B cell (primary cell): Measurements from ENCODE around the gene HHIPL1. TPM values are rescaled to one million over a fixed set of nuclear protein-coding genes. Genes with fewer than 3 reads are reported as not detected.

Experiments used
- ATAC-seq: fragments of 200-7000 bp; cut with Tn5 transposase; one replicate; pipeline ENCODE4 v1.10.0; 2021; ENCODE audit warnings: low read depth, mild to moderate bottlenecking, moderate number of reproducible peaks, moderate library complexity
- CTCF ChIA-PET: fragments of 350-600 bp; sonication (Branson Sonifier 250); formaldehyde crosslinking; loops from one replicate; lab custom pipeline; 2021; ENCODE audit warnings: antibody characterized with exemption, inconsistent platforms; lab: Charles Lee
- POLR2A ChIA-PET: fragments of 350-600 bp; sonication (Branson Sonifier 250); formaldehyde crosslinking; loops from one replicate; lab custom pipeline; 2021; ENCODE audit warnings: antibody characterized with exemption; lab: Charles Lee
- DNase-seq: peaks from one replicate; pipeline ENCODE4 v3.0.0; 2013
- H2AFZ ChIP-seq: 2 replicates; pipeline ENCODE4 v1.6.1; 2012; ENCODE audit warnings: mild to moderate bottlenecking, low read depth, low read length; ENCODE audit not compliant: insufficient read depth, poor library complexity, severe bottlenecking
- H3K27ac ChIP-seq, 2 donors: 1 replicate in 1 of 2; 2 replicates in 1 of 2; pipeline ENCODE4 v1.5.1; 2012 to 2013; ENCODE audit warnings: low read length in 2 of 2, mild to moderate bottlenecking in 2 of 2, moderate library complexity in 1 of 2
- H3K27me3 ChIP-seq, 4 experiments: fragments of 200-600 bp in 1 of 4; sonication (generic) in 1 of 4; replicated peaks in 1 of 4; 1 replicate in 2 of 4; 2 replicates in 2 of 4; pipeline versions ENCODE4 v1.6.1 to v1.7.0; 2013 to 2016; ENCODE audit warnings: low read length in 3 of 4, mild to moderate bottlenecking in 2 of 4, mixed read lengths in 1 of 4, moderate library complexity in 1 of 4; ENCODE audit not compliant: insufficient read depth in 4 of 4, control insufficient read depth in 3 of 4; ENCODE audit errors: control extremely low read depth in 1 of 4
- H3K36me3 ChIP-seq, 2 experiments: replicated peaks in 1 of 2; 1 replicate in 1 of 2; 2 replicates in 1 of 2; pipeline versions ENCODE4 v1.6.1 to v1.7.1; 2013; ENCODE audit warnings: low read length in 1 of 2; ENCODE audit not compliant: insufficient read depth in 2 of 2, control insufficient read depth in 1 of 2; ENCODE audit errors: control extremely low read depth in 1 of 2, extremely low read depth in 1 of 2
- H3K4me1 ChIP-seq, 2 donors: fragments of 200-600 bp in 1 of 2; sonication (generic) in 1 of 2; 1 replicate in 1 of 2; 2 replicates in 1 of 2; pipeline versions ENCODE4 v1.5.1 to v1.6.1; 2013 to 2017; ENCODE audit warnings: low read length in 2 of 2; ENCODE audit not compliant: control insufficient read depth in 2 of 2, insufficient read depth in 2 of 2
- H3K4me2 ChIP-seq: replicated peaks from 2 replicates; pipeline ENCODE3; 2012; ENCODE audit warnings: mild to moderate bottlenecking, low read depth, low read length; ENCODE audit not compliant: poor library complexity, severe bottlenecking
- H3K4me3 ChIP-seq, 5 experiments: fragments of 200-600 bp in 1 of 5; sonication (generic) in 1 of 5; 1 replicate in 3 of 5; 2 replicates in 2 of 5; pipeline versions ENCODE4 v1.5.1 to v1.7.0; 2011 to 2016; ENCODE audit warnings: low read length in 4 of 5, mild to moderate bottlenecking in 4 of 5, low read depth in 2 of 5, control low read depth in 1 of 5, moderate library complexity in 1 of 5; ENCODE audit not compliant: insufficient read depth in 1 of 5; ENCODE audit errors: control extremely low read depth in 1 of 5, extremely low read depth in 1 of 5
- H3K79me2 ChIP-seq: fragments of 200-600 bp; sonication (generic); one replicate; pipeline ENCODE4 v1.6.0; 2016; ENCODE audit warnings: low read length; ENCODE audit not compliant: control insufficient read depth, insufficient read depth
- H3K9ac ChIP-seq: fragments of 200-600 bp; sonication (generic); 2 replicates; pipeline ENCODE4 v1.6.1; 2017; ENCODE audit warnings: mild to moderate bottlenecking, low read length, moderate library complexity
- H3K9me3 ChIP-seq, 3 donors: one replicate each; pipeline versions ENCODE4 v1.6.1 to v1.7.1; 2013; ENCODE audit warnings: low read length in 2 of 3; ENCODE audit not compliant: control insufficient read depth in 2 of 3, insufficient read depth in 1 of 3; ENCODE audit errors: control extremely low read depth in 1 of 3
- H4K20me1 ChIP-seq: 2 replicates; pipeline ENCODE4 v1.6.0; 2012; ENCODE audit warnings: mild to moderate bottlenecking, low read length; ENCODE audit not compliant: insufficient read depth, control insufficient read depth, poor library complexity, severe bottlenecking
- H3K27ac Mint-ChIP-seq: one replicate; pipeline ENCODE4 v1.8.0; 2021; ENCODE audit warnings: mixed read lengths
- H3K27me3 Mint-ChIP-seq: one replicate; pipeline ENCODE4 v1.8.0; 2021; ENCODE audit warnings: mixed read lengths
- H3K4me1 Mint-ChIP-seq: one replicate; pipeline ENCODE4 v1.8.0; 2021; ENCODE audit warnings: mixed read lengths
- H3K4me3 Mint-ChIP-seq: one replicate; pipeline ENCODE4 v1.8.0; 2021; ENCODE audit warnings: mixed read lengths
- H3K9me3 Mint-ChIP-seq: one replicate; pipeline ENCODE4 v1.8.0; 2022; ENCODE audit warnings: mixed read lengths; ENCODE audit not compliant: insufficient read depth
- EZH2 ChIP-seq: IDR thresholded peaks from 2 replicates; pipeline ENCODE4 v1.6.1; 2012; ENCODE audit warnings: borderline replicate concordance, low read depth, mild to moderate bottlenecking, moderate library complexity, low read length; ENCODE audit not compliant: insufficient read depth, poor library complexity, severe bottlenecking
- WGBS: methylation state at CpG from one replicate; pipeline ENCODE4 v1.1.5; 2013; ENCODE audit warnings: missing lambda C conversion rate; ENCODE audit not compliant: insufficient coverage; 5-methylcytosine and 5-hydroxymethylcytosine counted together
- intact Hi-C: fragments of 100-400 bp; cut with micrococcal nuclease; formaldehyde crosslinking; loops from one replicate; pipeline ENCODE4 v1.10.0; 2022
- polyA plus RNA-seq: library from polyadenylated mRNA; depleted of rRNA; stranded (reverse); fragments of >200 nt; gene quantifications from 2 replicates; pipeline ENCODE4 v1.2.3, GENCODE V29; 2012
- total RNA-seq, 2 donors: library from RNA; stranded (reverse); fragments of 120-200 nt in 1 of 2; gene quantifications; 1 replicate in 1 of 2; 2 replicates in 1 of 2; pipeline versions ENCODE4 v1.2.3 to v1.2.4, GENCODE V29; 2013 to 2022
- TF ChIP-seq, protein P1 (sequence below): fragments of 200-600 bp; IDR thresholded peaks from one replicate; pipeline ENCODE4 v1.8.0; 2022; ENCODE audit warnings: antibody characterized with exemption, mild to moderate bottlenecking

HHIPL1 gene
- total and polyA plus RNA-seq, 2 donors (not counting 1 experiment from before 2014, with no cell fraction given): not detected

DNA sequence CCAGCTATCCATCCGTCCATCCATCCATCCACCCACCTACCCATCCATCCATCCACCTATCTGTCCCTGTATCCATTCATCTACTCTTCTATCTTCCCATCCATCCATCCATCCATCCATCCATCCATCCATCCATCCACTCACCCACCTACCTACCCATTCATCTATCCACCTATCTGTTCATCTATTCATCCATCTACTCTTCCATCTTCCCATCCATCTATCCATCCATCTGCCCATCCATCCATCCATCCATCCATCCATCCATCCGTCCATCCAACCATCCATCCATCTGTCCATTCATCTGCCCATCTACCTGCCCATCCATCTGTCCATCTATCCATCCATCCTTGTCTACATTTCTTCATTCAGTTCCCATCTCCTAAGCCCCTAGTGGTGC lies 17.8 kb upstream of the HHIPL1 start:
- no peak overlapping the region for H3K9ac ChIP-seq
- WGBS: 59% methylated on average over 2 of the region's 2 CpGs
- H3K9me3 Mint-ChIP-seq: no peaks in the 10 kb centered on the region
- H3K9me3 ChIP-seq: no peaks in the 10 kb centered on the region
- no peaks in the 10 kb centered on the region for H3K79me2 ChIP-seq
- H3K27ac ChIP-seq: no peak overlapping the region
- H3K4me1 ChIP-seq: peaks cover 0 to 4% of the 10 kb centered on the region in 2 donors
- H3K4me3 Mint-ChIP-seq: no peak overlapping the region
- no peak overlapping the region for H2AFZ ChIP-seq
- POLR2A ChIA-PET: no interaction called here
- TF ChIP-seq, protein P1, sequence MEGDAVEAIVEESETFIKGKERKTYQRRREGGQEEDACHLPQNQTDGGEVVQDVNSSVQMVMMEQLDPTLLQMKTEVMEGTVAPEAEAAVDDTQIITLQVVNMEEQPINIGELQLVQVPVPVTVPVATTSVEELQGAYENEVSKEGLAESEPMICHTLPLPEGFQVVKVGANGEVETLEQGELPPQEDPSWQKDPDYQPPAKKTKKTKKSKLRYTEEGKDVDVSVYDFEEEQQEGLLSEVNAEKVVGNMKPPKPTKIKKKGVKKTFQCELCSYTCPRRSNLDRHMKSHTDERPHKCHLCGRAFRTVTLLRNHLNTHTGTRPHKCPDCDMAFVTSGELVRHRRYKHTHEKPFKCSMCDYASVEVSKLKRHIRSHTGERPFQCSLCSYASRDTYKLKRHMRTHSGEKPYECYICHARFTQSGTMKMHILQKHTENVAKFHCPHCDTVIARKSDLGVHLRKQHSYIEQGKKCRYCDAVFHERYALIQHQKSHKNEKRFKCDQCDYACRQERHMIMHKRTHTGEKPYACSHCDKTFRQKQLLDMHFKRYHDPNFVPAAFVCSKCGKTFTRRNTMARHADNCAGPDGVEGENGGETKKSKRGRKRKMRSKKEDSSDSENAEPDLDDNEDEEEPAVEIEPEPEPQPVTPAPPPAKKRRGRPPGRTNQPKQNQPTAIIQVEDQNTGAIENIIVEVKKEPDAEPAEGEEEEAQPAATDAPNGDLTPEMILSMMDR: no peak
- no peak for TF ChIP-seq EZH2
- intact Hi-C loops: no loop called here
- peaks cover 42% of the 10 kb centered on the region for H3K27me3 Mint-ChIP-seq
- no peak for ATAC-seq
- no peak overlapping the region for H3K4me3 ChIP-seq
- H3K4me2 ChIP-seq: no peak overlapping the region
- H3K27me3 ChIP-seq: peaks cover 0 to 19% (median 0%) of the 10 kb centered on the region in 4 experiments
- no peaks in the 10 kb centered on the region for H3K4me1 Mint-ChIP-seq
- H3K36me3 ChIP-seq: no peaks in the 10 kb centered on the region
- H4K20me1 ChIP-seq: no peaks in the 10 kb centered on the region
- CTCF ChIA-PET: no interaction called here
- no peak overlapping the region for H3K27ac Mint-ChIP-seq
- DNase-seq: no peak

DNA sequence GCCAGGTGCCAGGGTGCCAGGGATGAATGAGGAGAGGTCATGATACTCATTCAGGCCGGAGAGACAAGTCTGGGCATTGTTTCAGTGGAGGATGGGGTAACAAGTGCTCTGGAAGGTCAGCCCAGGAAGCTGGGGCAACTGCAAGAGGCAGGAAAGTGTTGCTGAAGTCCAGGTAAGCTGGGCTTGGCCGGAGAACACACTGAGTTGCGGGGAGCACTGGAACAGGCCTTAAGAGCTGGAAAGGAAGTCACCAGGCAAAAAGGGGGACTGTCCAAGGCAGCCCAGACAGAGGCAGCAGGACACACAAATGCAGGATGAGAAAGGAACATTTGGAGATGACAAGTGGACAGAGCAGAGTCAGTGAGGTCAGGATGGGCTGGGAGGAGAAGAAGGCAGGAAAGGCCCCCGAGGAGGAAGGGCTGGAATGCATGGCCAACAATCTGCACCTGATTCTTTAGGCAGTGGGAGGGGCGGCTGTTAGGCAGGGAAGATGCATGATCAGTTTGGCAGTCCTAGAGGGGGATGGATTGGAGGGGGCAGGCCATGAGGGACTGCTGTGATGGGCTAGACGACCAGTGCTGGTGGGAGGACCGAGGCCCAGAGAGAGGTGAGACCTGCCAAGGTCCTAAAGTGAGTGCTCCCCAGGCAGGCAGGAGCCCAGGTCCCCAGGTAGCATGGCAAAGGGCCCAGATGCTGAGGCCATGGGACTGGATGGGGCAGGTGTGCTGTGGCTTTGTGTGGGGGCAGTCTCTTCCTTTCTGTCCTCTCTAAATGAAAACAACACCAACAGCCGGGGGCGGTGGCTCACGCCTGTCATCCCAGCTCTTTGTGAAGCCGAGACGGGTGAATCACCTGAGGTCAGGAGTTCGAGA lies 17.2 kb upstream of the HHIPL1 start:
- peaks cover 41% of the 10 kb centered on the region for H3K27me3 Mint-ChIP-seq
- 76% methylated on average over 12 of the region's 13 CpGs for WGBS
- Histone ChIP-seq H3K79me2 (no peaks in the 10 kb centered on the region), H3K4me1 (peaks cover 0 to 4% of the 10 kb centered on the region in 2 donors), H3K4me2 (no peak overlapping the region), H3K4me3 (no peak overlapping the region), H3K36me3 (no peaks in the 10 kb centered on the region), H4K20me1 (no peaks in the 10 kb centered on the region), H3K9me3 (no peaks in the 10 kb centered on the region), H2AFZ (no peak overlapping the region), H3K27me3 (peaks cover 0 to 17% (median 0%) of the 10 kb centered on the region in 4 experiments), H3K27ac (no peak overlapping the region), H3K9ac (no peak overlapping the region)
- TF ChIP-seq EZH2: no peak
- TF ChIP-seq, protein P1: no peak
- ChIA-PET CTCF (interaction anchor here (0.7 to 1.2 kb wide), 10 partner anchors 22 to 234 kb away, joined by 3 to 6 read pairs (median 4); partner anchors contain the start of gene CCDC85C), POLR2A (no interaction called here)
- no peaks in the 10 kb centered on the region for H3K9me3 Mint-ChIP-seq
- no peak for DNase-seq
- intact Hi-C loops: no loop called here
- no peak overlapping the region for H3K27ac Mint-ChIP-seq
- no peak for ATAC-seq
- no peak overlapping the region for H3K4me3 Mint-ChIP-seq
- peaks cover 2% of the 10 kb centered on the region for H3K4me1 Mint-ChIP-seq
